Measurements from ENCODE around the gene CRMP1.
"Not testable (repeated sequence)": the region's sequence is repeated elsewhere in the genome, so short reads cannot be mapped to it uniquely, and the experiment has no call there.

The CRMP1 gene

GRCh38 chr4:5854929-5855328 is 38.0 kb downstream of the CRMP1 start:
- DNase-seq (ENCODE audit: low read depth), result no peak

- no peak for DNase-seq (ENCODE audit: low read depth)
Measured at GRCh38 chr4:5852523-5853202, 40.2 kb downstream of the CRMP1 start.

GRCh38 chr4:5851637-5852301 is 41.1 kb downstream of the CRMP1 start:
- DNase-seq (ENCODE audit: low read depth), result no peak

GRCh38 chr4:5845035-5845905 is 47.6 kb downstream of the CRMP1 start:
- no peak for DNase-seq (ENCODE audit: low read depth)

- no peak for DNase-seq (ENCODE audit: low read depth)
Measured at GRCh38 chr4:5843573-5844530, 49.0 kb downstream of the CRMP1 start.

GRCh38 chr4:5842456-5842855 is 50.4 kb downstream of the CRMP1 start:
- DNase-seq (ENCODE audit: low read depth), result no peak

- no peak for DNase-seq (ENCODE audit: low read depth)
Measured at GRCh38 chr4:5839751-5840674, 52.9 kb downstream of the CRMP1 start.

GRCh38 chr4:5839332-5839731 is 53.6 kb downstream of the CRMP1 start:
- no peak for DNase-seq (ENCODE audit: low read depth)

- not testable (repeated sequence) for DNase-seq (ENCODE audit: low read depth)
Measured at GRCh38 chr4:5837483-5837882, 55.4 kb downstream of the CRMP1 start.

GRCh38 chr4:5836943-5837342 is 55.9 kb downstream of the CRMP1 start:
- no peak for DNase-seq (ENCODE audit: low read depth)

GRCh38 chr4:5828005-5828391 is 64.9 kb downstream of the CRMP1 start:
- DNase-seq (ENCODE audit: low read depth), result no peak

GRCh38 chr4:5827108-5828004 is 65.5 kb downstream of the CRMP1 start:
- DNase-seq (ENCODE audit: low read depth), result peak; percentile 38

GRCh38 chr4:5826437-5827107 is 66.3 kb downstream of the CRMP1 start:
- DNase-seq (ENCODE audit: low read depth), result no peak

- no peak for DNase-seq (ENCODE audit: low read depth)
Measured at GRCh38 chr4:5825321-5826041, 67.4 kb downstream of the CRMP1 start.

GRCh38 chr4:5824635-5825034 is 68.3 kb downstream of the CRMP1 start:
- DNase-seq (ENCODE audit: low read depth), result peak; percentile 62

- peak; percentile 14 for DNase-seq (ENCODE audit: low read depth)
Measured at GRCh38 chr4:5824227-5824626, 68.7 kb downstream of the CRMP1 start.

GRCh38 chr4:5823542-5824211 is 69.2 kb downstream of the CRMP1 start:
- no peak for DNase-seq (ENCODE audit: low read depth)

GRCh38 chr4:5822619-5823018 is 70.3 kb downstream of the CRMP1 start:
- no peak for DNase-seq (ENCODE audit: low read depth)
